Measurements from ENCODE around the gene DGKB. TPM values are rescaled to one million over a fixed set of nuclear protein-coding genes. Genes with fewer than 3 reads are reported as not detected.
"Not testable (repeated sequence)": the region's sequence is repeated elsewhere in the genome, so short reads cannot be mapped to it uniquely, and the experiment has no call there.

The DGKB gene
- total RNA-seq, 1 donor from 2014 or later, result not detected

GRCh38 chr7:14478834-14479510 is 423.6 kb downstream of the DGKB start:
- no peak for DNase-seq (ENCODE audit: low read depth, low spot score)

- not testable (repeated sequence) for DNase-seq (ENCODE audit: low read depth, low spot score)
Observed at GRCh38 chr7:14461716-14462115, 440.8 kb downstream of the DGKB start.

- not testable (repeated sequence) for DNase-seq (ENCODE audit: low read depth, low spot score)
Observed at GRCh38 chr7:14458846-14459245, 443.7 kb downstream of the DGKB start.

GRCh38 chr7:14457568-14458453 is 444.7 kb downstream of the DGKB start:
- peak; percentile 10 for DNase-seq (ENCODE audit: low read depth, low spot score)

- DNase-seq (ENCODE audit: low read depth, low spot score), result no peak
Observed at GRCh38 chr7:14449291-14449690, 453.3 kb downstream of the DGKB start.

GRCh38 chr7:14446829-14447228 is 455.7 kb downstream of the DGKB start:
- DNase-seq (ENCODE audit: low read depth, low spot score), result no peak

- DNase-seq (ENCODE audit: low read depth, low spot score), result no peak
Observed at GRCh38 chr7:14446219-14446618, 456.3 kb downstream of the DGKB start.

- DNase-seq (ENCODE audit: low read depth, low spot score), result no peak
Observed at GRCh38 chr7:14438366-14438765, 464.2 kb downstream of the DGKB start.

GRCh38 chr7:14436878-14437277 is 465.7 kb downstream of the DGKB start:
- no peak for DNase-seq (ENCODE audit: low read depth, low spot score)

- DNase-seq (ENCODE audit: low read depth, low spot score), result no peak
Observed at GRCh38 chr7:14432924-14433323, 469.6 kb downstream of the DGKB start.

- no peak for DNase-seq (ENCODE audit: low read depth, low spot score)
Observed at GRCh38 chr7:14430926-14431325, 471.6 kb downstream of the DGKB start.

GRCh38 chr7:14425559-14425958 is 477.0 kb downstream of the DGKB start:
- DNase-seq (ENCODE audit: low read depth, low spot score), result no peak

GRCh38 chr7:14424675-14425074 is 477.9 kb downstream of the DGKB start:
- no peak for DNase-seq (ENCODE audit: low read depth, low spot score)

GRCh38 chr7:14420768-14421167 is 481.8 kb downstream of the DGKB start:
- no peak for DNase-seq (ENCODE audit: low read depth, low spot score)

- no peak for DNase-seq (ENCODE audit: low read depth, low spot score)
Observed at GRCh38 chr7:14419531-14419930, 483.0 kb downstream of the DGKB start.

- no peak for DNase-seq (ENCODE audit: low read depth, low spot score)
Observed at GRCh38 chr7:14418633-14419032, 483.9 kb downstream of the DGKB start.

- no peak for DNase-seq (ENCODE audit: low read depth, low spot score)
Observed at GRCh38 chr7:14414274-14414986, 488.1 kb downstream of the DGKB start.

- DNase-seq (ENCODE audit: low read depth, low spot score), result no peak
Observed at GRCh38 chr7:14407246-14408015, 495.1 kb downstream of the DGKB start.

- no peak for DNase-seq (ENCODE audit: low read depth, low spot score)
Observed at GRCh38 chr7:14403587-14403986, 499.0 kb downstream of the DGKB start.

- DNase-seq (ENCODE audit: low read depth, low spot score), result no peak
Observed at GRCh38 chr7:14400271-14400670, 502.3 kb downstream of the DGKB start.

GRCh38 chr7:14398526-14398925 is 504.0 kb downstream of the DGKB start:
- DNase-seq (ENCODE audit: low read depth, low spot score), result no peak
